Calu3 (cell line): Measurements from ENCODE around the gene FUOM. TPM values are rescaled to one million over a fixed set of nuclear protein-coding genes. Genes with fewer than 3 reads are reported as not detected.
A peak's percentile ranks its signal among the peaks of the same experiment; 100 is the strongest.

ENCODE experiments used
- BruUV-seq: library from RNA; stranded (reverse); fragments of 400-500 nt; replicated peaks from 2 replicates; lab custom pipeline; 2021; lab: Mats Ljungman, UMichigan
- CTCF ChIA-PET: fragments of 300-600 bp; sonication (Branson Sonifier 250); formaldehyde crosslinking; loops from one replicate; lab custom pipeline; 2022; ENCODE audit warnings: antibody characterized with exemption; lab: Charles Lee
- DNase-seq: peaks from one replicate; pipeline ENCODE4 v3.0.0; 2022
- H3K27ac Mint-ChIP-seq: one replicate; pipeline ENCODE4 v1.8.0; 2022; ENCODE audit warnings: mixed read lengths; ENCODE audit not compliant: unreplicated experiment
- H3K27me3 Mint-ChIP-seq: one replicate; pipeline ENCODE4 v1.8.0; 2022; ENCODE audit warnings: mixed read lengths; ENCODE audit not compliant: unreplicated experiment
- H3K36me3 Mint-ChIP-seq: one replicate; pipeline ENCODE4 v1.8.0; 2022; ENCODE audit warnings: mild to moderate bottlenecking, moderate library complexity, mixed read lengths; ENCODE audit not compliant: insufficient read depth, unreplicated experiment
- H3K4me1 Mint-ChIP-seq: one replicate; pipeline ENCODE4 v1.8.0; 2022; ENCODE audit warnings: mild to moderate bottlenecking, low read depth, mixed read lengths; ENCODE audit not compliant: unreplicated experiment
- H3K4me3 Mint-ChIP-seq: one replicate; pipeline ENCODE4 v1.8.0; 2022; ENCODE audit warnings: mild to moderate bottlenecking, low read depth, moderate library complexity, mixed read lengths; ENCODE audit not compliant: unreplicated experiment
- H3K9me3 Mint-ChIP-seq: one replicate; pipeline ENCODE4 v1.8.0; 2022; ENCODE audit warnings: low read depth, mixed read lengths; ENCODE audit not compliant: unreplicated experiment
- CTCF ChIP-seq: fragments of 200-600 bp; IDR thresholded peaks from one replicate; pipeline ENCODE4 v1.8.0; 2022; ENCODE audit warnings: antibody characterized with exemption; ENCODE audit not compliant: unreplicated experiment
- intact Hi-C: fragments of 100-400 bp; cut with micrococcal nuclease; formaldehyde crosslinking; loops from one replicate; pipeline ENCODE4 v1.10.0; 2022; ENCODE audit not compliant: unreplicated experiment
- total RNA-seq: library from RNA; stranded (reverse); gene quantifications from 2 replicates; pipeline ENCODE4 v1.2.3, GENCODE V29; 2022

The FUOM gene
- total RNA-seq, 1 experiment from 2014 or later, result 11.5 TPM

- Mint-ChIP-seq H3K27me3 (peaks cover 62% of the 10 kb centered on the region), H3K9me3 (no peaks in the 10 kb centered on the region), H3K36me3 (no peaks in the 10 kb centered on the region), H3K4me3 (no peak overlapping the region), H3K4me1 (peaks cover 11% of the 10 kb centered on the region), H3K27ac (no peak overlapping the region)
- no TSS peak for BruUV-seq
- CTCF ChIA-PET, result no interaction called here
- DNase-seq, result no peak
- no peak for TF ChIP-seq CTCF
- intact Hi-C loops, result no loop called here
These were observed 30.8 kb downstream of the FUOM start for GRCh38 chr10:133326745-133327650.

GRCh38 chr10:133326223-133326551 lies 31.6 kb downstream of the FUOM start:
- H3K27ac Mint-ChIP-seq, result no peak overlapping the region
- no peaks in the 10 kb centered on the region for H3K36me3 Mint-ChIP-seq
- CTCF ChIA-PET, result no interaction called here
- no peak overlapping the region for H3K4me3 Mint-ChIP-seq
- H3K27me3 Mint-ChIP-seq, result peaks cover 54% of the 10 kb centered on the region
- BruUV-seq, result no TSS peak
- DNase-seq, result no peak
- intact Hi-C loops, result no loop called here
- no peak for TF ChIP-seq CTCF
- peaks cover 11% of the 10 kb centered on the region for H3K4me1 Mint-ChIP-seq
- no peaks in the 10 kb centered on the region for H3K9me3 Mint-ChIP-seq

GRCh38 chr10:133325440-133326222 lies 32.2 kb downstream of the FUOM start:
- Mint-ChIP-seq H3K36me3 (no peaks in the 10 kb centered on the region), H3K4me1 (peaks cover 11% of the 10 kb centered on the region), H3K27me3 (peaks cover 53% of the 10 kb centered on the region), H3K9me3 (no peaks in the 10 kb centered on the region), H3K4me3 (peak overlapping the region; percentile 58), H3K27ac (no peak overlapping the region)
- DNase-seq, result no peak
- CTCF ChIA-PET, result no interaction called here
- BruUV-seq, result no TSS peak
- intact Hi-C loops, result no loop called here
- TF ChIP-seq CTCF, result no peak

GRCh38 chr10:133324857-133325260 lies 33.0 kb downstream of the FUOM start:
- no TSS peak for BruUV-seq
- peaks cover 7% of the 10 kb centered on the region for H3K4me1 Mint-ChIP-seq
- H3K36me3 Mint-ChIP-seq, result no peaks in the 10 kb centered on the region
- intact Hi-C loops, result no loop called here
- H3K27ac Mint-ChIP-seq, result no peak overlapping the region
- DNase-seq, result no peak
- peaks cover 4% of the 10 kb centered on the region for H3K9me3 Mint-ChIP-seq
- H3K27me3 Mint-ChIP-seq, result peaks cover 55% of the 10 kb centered on the region
- peak overlapping the region; percentile 58 for H3K4me3 Mint-ChIP-seq
- CTCF ChIA-PET, result no interaction called here
- no peak for TF ChIP-seq CTCF
